AG09309 (cell line): ENCODE results near the gene CALCOCO1.

ENCODE experiments used
- DNase-seq: peaks from one replicate; pipeline ENCODE4 v3.0.0-alpha.2; 2010; ENCODE audit warnings: low read depth
- H3K4me3 ChIP-seq: 2 replicates; pipeline ENCODE4 v1.5.1; 2011; ENCODE audit warnings: mild to moderate bottlenecking, low read depth, low read length, moderate library complexity; ENCODE audit not compliant: control insufficient read depth
- CTCF ChIP-seq: IDR thresholded peaks from 2 replicates; pipeline ENCODE4 v1.5.1; 2011; ENCODE audit warnings: mild to moderate bottlenecking, low read depth, low read length, inconsistent platforms; ENCODE audit not compliant: insufficient read depth, control insufficient read depth; ENCODE audit errors: missing control alignments

CALCOCO1 gene

DNA sequence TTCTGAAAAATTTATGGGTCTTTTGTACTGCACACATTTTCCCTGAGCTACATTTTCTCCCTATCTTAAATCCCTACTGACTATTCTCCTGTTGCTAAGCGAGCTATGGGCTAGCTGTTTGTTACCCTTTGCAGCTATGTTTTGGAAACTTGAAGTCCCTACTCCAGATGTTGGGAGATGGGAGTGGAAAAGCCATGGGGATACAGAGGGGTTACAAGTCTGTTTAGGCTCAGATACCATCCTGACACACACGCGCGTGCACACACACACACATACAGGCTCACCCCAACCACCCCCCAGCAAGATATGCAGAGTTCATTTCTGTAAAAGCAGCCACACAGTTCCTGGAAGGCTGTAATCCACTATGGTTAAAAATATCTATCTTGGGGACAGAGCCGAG lies 67.2 kb downstream of the CALCOCO1 start:
- no peak for TF ChIP-seq CTCF
- no peak for DNase-seq
- H3K4me3 ChIP-seq: no peak overlapping the region

GRCh38 chr12:53659571-53659981 lies 67.7 kb downstream of the CALCOCO1 start:
- DNase-seq: no peak
- H3K4me3 ChIP-seq: no peak overlapping the region
- TF ChIP-seq CTCF: no peak

GRCh38 chr12:53659011-53659551 lies 68.2 kb downstream of the CALCOCO1 start:
- no peak overlapping the region for H3K4me3 ChIP-seq
- TF ChIP-seq CTCF: no peak
- no peak for DNase-seq
